ENCODE measurements around the gene TAF15. TPM values are rescaled to one million over a fixed set of nuclear protein-coding genes. Genes with fewer than 3 reads are reported as not detected.

TAF15 gene
- total RNA-seq, 6 experiments from 2014 or later = 41.3 to 75.8 (median 65.4) TPM

DNA sequence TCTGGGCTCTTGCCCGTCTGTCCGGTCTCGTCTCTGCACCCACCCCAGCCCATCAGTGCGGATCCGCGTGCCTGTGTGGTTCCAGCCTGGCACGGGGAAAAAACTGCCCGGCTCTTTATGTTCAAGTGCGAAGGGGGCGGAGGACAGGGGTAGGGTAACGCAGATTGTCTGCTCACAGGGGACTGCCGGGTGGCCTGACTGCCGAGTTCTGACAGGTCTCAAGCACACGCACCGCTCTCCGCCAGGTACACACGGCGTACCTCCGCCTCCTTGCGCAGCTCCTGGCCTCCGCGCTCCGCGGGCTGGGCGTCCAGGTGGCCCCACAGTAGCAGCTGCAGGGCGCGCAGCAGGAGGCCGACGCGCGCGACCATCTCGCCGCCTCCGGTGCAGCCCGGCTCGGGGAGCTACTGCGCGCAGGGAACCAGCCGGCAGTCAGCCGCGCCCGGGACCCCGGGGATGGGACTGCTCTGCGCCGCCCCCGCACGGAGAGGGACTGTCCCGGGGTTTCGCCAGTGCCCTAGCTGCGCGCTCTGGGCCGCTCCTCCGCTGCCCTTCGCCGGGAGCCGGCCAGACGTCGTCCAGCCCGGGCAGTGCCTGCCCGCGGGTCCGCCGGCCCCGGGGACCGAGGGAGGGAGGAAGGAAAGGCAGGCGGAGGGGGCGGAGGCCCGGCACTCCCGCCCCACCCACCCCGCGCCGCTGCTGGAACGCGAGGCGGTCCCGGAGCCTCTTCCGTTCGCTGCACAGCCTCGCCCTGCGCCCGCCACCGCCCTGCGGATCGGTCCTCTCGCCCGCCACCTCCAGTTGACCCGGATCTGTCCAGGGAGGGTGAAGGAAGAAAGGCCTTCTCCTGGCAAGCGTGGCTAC, 14.0 kb upstream of the TAF15 start, which contains the start of gene MMP28:
Gene MMP28, minus strand, starts transcription at position 635 of the 864 bp plus-strand sequence. Its CDS starts 264 bp downstream, at position 371.
- peak; percentile 39 to 54 (median 51) for ATAC-seq

DNA sequence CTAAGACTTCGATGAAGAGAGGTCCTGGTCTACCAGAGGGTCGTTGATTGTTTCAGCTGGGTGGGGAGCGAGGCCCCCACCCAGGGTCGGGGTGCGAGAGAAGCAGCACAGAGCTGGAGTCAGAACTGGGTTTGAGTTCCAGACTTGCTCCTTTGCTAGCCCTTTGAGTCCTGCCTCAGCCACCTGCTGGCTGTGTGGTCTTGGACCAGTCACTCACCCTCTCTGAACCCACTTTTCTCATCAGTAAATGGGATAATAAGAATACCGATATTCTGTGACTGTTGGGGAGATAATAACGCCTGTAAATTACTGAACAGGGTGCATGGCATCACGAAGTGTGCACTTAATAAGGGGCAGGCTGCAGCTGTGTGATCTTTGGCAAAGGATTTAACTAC, 13.4 kb upstream of the TAF15 start:
- H3K9me3 ChIP-seq = no peaks in the 10 kb centered on the region
- peaks cover 0 to 16% (median 3%) of the 10 kb centered on the region in 4 donors for H3K4me1 ChIP-seq
- no peak for DNase-seq
- no peak for ATAC-seq
- H3K4me3 ChIP-seq = peak overlapping the region in 2 of 3 donors; percentile 45 to 47
- TF ChIP-seq, protein P1, sequence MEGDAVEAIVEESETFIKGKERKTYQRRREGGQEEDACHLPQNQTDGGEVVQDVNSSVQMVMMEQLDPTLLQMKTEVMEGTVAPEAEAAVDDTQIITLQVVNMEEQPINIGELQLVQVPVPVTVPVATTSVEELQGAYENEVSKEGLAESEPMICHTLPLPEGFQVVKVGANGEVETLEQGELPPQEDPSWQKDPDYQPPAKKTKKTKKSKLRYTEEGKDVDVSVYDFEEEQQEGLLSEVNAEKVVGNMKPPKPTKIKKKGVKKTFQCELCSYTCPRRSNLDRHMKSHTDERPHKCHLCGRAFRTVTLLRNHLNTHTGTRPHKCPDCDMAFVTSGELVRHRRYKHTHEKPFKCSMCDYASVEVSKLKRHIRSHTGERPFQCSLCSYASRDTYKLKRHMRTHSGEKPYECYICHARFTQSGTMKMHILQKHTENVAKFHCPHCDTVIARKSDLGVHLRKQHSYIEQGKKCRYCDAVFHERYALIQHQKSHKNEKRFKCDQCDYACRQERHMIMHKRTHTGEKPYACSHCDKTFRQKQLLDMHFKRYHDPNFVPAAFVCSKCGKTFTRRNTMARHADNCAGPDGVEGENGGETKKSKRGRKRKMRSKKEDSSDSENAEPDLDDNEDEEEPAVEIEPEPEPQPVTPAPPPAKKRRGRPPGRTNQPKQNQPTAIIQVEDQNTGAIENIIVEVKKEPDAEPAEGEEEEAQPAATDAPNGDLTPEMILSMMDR (IDR thresholded peaks at IDR 0.05) = no peak
- TF ChIP-seq POLR2A (IDR thresholded peaks at IDR 0.05) = no peak
- 54% methylated on average over 3 of the region's 8 CpGs for WGBS (ENCODE audit: insufficient coverage, low coverage, low lambda C conversion rate, missing lambda C conversion rate)
- H3K27ac ChIP-seq = no peak overlapping the region
- H3K36me3 ChIP-seq = no peaks in the 10 kb centered on the region
- H3K27me3 ChIP-seq = peaks cover 6 to 14% of the 10 kb centered on the region in 2 donors
- intact Hi-C loops (cut with DNase I) = no loop called here

More for the DNA sequence above, 14.0 kb upstream of the TAF15 start, which contains the start of gene MMP28:
- Histone ChIP-seq H3K36me3 (no peaks in the 10 kb centered on the region), H3K27ac (no peak within 1 kb of the TSS), H3K4me3 (peak within 1 kb of the TSS; percentile 42 to 47 (median 45)), H3K9me3 (no peaks in the 10 kb centered on the region), H3K4me1 (peaks cover 0 to 16% (median 3%) of the 10 kb centered on the region in 4 donors), H3K27me3 (peaks cover 6 to 14% of the 10 kb centered on the region in 2 donors)
- DNase-seq = peak in 2 of 3 donors; percentile 32 to 43
- no CpG with 5 or more reads among the region's 89 CpGs for WGBS (ENCODE audit: insufficient coverage, low coverage, low lambda C conversion rate, missing lambda C conversion rate)
- intact Hi-C loops (cut with DNase I) = no loop called here
- no peak for TF ChIP-seq POLR2A (IDR thresholded peaks at IDR 0.05)
- TF ChIP-seq, protein P1 (IDR thresholded peaks at IDR 0.05) = no peak

GRCh38 chr17:35796942-35797341, 12.3 kb upstream of the TAF15 start:
- no peaks in the 10 kb centered on the region for H3K9me3 ChIP-seq
- intact Hi-C loops (cut with DNase I) = no loop called here
- H3K27me3 ChIP-seq = peaks cover 6 to 14% of the 10 kb centered on the region in 2 donors
- ATAC-seq (no peak), DNase-seq (no peak)
- H3K27ac ChIP-seq = no peak overlapping the region
- peaks cover 0 to 16% (median 3%) of the 10 kb centered on the region in 4 donors for H3K4me1 ChIP-seq
- TF ChIP-seq, protein P1 (IDR thresholded peaks at IDR 0.05) = no peak
- no peak for TF ChIP-seq POLR2A (IDR thresholded peaks at IDR 0.05)
- H3K4me3 ChIP-seq = no peak overlapping the region
- H3K36me3 ChIP-seq = no peaks in the 10 kb centered on the region
- WGBS (ENCODE audit: insufficient coverage, low coverage, low lambda C conversion rate, missing lambda C conversion rate) = 78% methylated on average over 1 of the region's 1 CpG

DNA sequence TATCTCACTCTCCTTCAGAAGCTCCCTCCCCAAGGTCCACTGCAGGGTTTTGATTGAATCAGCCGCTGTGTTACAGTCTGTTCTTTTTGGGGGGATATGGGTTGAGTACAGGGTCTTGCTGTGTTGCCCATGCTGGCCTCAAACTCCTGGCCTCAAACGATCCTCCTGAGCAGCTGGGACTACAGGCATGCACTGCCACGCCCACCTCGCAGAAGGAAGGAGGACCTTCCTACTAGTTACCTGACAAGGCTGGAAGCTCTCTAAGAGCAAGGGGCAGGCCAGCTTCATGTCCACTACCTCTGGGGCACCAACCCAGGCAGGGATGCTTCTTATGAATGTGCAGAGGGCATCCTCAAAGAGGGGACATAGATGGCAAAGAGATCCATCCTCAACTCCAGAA, 11.9 kb upstream of the TAF15 start:
- WGBS (ENCODE audit: insufficient coverage, low coverage, low lambda C conversion rate, missing lambda C conversion rate) = 43% methylated on average over 4 of the region's 4 CpGs

More for the DNA sequence above, 11.9 kb upstream of the TAF15 start:
- H3K4me3 ChIP-seq = no peak overlapping the region
- DNase-seq (no peak), ATAC-seq (no peak)
- peaks cover 0 to 16% (median 3%) of the 10 kb centered on the region in 4 donors for H3K4me1 ChIP-seq
- H3K36me3 ChIP-seq = no peaks in the 10 kb centered on the region
- peaks cover 6 to 14% of the 10 kb centered on the region in 2 donors for H3K27me3 ChIP-seq
- no peak overlapping the region for H3K27ac ChIP-seq
- no peaks in the 10 kb centered on the region for H3K9me3 ChIP-seq
- intact Hi-C loops (cut with DNase I) = no loop called here
- TF ChIP-seq, protein P1 (IDR thresholded peaks at IDR 0.05) = no peak
- TF ChIP-seq POLR2A (IDR thresholded peaks at IDR 0.05) = no peak

All from right lobe of liver (tissue), 6 donors.